Adipocyte (in vitro differentiated cells): ENCODE data around the gene BPIFB4.
A peak's percentile ranks its signal among the peaks of the same experiment; 100 is the strongest.
"Not testable (repeated sequence)": the region's sequence is repeated elsewhere in the genome, so short reads cannot be mapped to it uniquely, and the experiment has no call there.

Source experiments
- DNase-seq: peaks from one replicate; pipeline ENCODE4 v3.0.0-alpha.2; 2015; ENCODE audit warnings: low read depth
- H3K27me3 ChIP-seq: replicated peaks from 2 replicates; pipeline ENCODE4 v1.7.0; 2013; ENCODE audit warnings: mild to moderate bottlenecking, low read length, moderate library complexity; ENCODE audit not compliant: control insufficient read depth, insufficient read depth
- H3K36me3 ChIP-seq: 2 replicates; pipeline ENCODE4 v1.7.0; 2013; ENCODE audit warnings: low read length, mild to moderate bottlenecking, moderate library complexity; ENCODE audit not compliant: control insufficient read depth, insufficient read depth, severe bottlenecking
- H3K4me1 ChIP-seq: 2 replicates; pipeline ENCODE4 v1.7.0; 2013; ENCODE audit warnings: mild to moderate bottlenecking, low read length, moderate library complexity; ENCODE audit not compliant: control insufficient read depth, insufficient read depth
- H3K4me3 ChIP-seq: 2 replicates; pipeline ENCODE4 v1.7.0; 2013; ENCODE audit warnings: mild to moderate bottlenecking, low read length, moderate library complexity
- H3K9ac ChIP-seq: 2 replicates; pipeline ENCODE4 v1.7.0; 2013; ENCODE audit warnings: mild to moderate bottlenecking, low read length, moderate library complexity
- H3K9me3 ChIP-seq: 2 replicates; pipeline ENCODE4 v1.7.0; 2013; ENCODE audit warnings: mild to moderate bottlenecking, low read length, moderate library complexity; ENCODE audit not compliant: control insufficient read depth

Gene BPIFB4

DNA sequence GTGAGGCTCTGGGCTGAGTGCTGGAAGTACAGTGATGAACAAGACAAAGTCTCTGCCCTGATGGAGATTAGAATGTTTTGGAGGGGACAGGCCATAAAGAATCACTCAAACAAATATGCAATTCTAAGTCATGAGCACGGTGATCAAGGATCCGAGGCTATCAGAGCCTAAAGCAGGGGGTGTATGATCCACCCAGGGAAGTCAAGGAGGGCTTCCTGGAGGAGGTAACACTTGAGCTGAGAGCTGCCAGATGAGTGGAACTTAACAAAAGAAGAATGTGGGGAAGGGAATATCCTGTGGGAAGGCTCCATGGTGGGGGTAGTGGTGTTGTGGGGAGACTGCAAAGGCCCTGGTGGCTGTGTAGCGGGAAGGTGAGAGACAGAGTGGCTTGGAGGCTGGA, 12.2 kb downstream of the BPIFB4 start:
- Histone ChIP-seq H3K4me3 (no peak overlapping the region), H3K9me3 (no peaks in the 10 kb centered on the region), H3K9ac (no peak overlapping the region), H3K27me3 (peaks cover 36% of the 10 kb centered on the region), H3K4me1 (peaks cover 6% of the 10 kb centered on the region), H3K36me3 (no peaks in the 10 kb centered on the region)
- no peak for DNase-seq

DNA sequence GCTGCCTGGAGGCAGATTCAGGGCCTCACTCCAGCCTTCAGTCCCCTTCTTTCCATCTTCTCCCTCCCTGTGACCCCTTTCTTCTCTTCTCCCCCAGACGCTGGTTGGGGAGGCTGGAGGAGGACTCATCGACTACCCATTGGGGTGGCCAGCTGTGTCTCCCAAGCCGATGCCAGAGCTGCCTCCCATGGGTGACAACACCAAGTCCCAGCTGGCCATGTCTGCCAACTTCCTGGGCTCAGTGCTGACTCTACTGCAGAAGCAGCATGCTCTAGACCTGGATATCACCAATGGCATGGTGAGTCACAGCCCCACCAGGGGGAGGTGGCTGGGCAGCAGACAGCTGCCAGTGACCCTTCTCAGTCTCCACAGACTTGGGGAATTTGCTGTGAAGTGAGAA, 12.9 kb downstream of the BPIFB4 start:
- Histone ChIP-seq H3K4me3 (no peak overlapping the region), H3K9ac (no peak overlapping the region), H3K27me3 (peaks cover 30% of the 10 kb centered on the region), H3K9me3 (no peaks in the 10 kb centered on the region), H3K4me1 (peaks cover 13% of the 10 kb centered on the region), H3K36me3 (no peaks in the 10 kb centered on the region)
- DNase-seq: no peak

DNA sequence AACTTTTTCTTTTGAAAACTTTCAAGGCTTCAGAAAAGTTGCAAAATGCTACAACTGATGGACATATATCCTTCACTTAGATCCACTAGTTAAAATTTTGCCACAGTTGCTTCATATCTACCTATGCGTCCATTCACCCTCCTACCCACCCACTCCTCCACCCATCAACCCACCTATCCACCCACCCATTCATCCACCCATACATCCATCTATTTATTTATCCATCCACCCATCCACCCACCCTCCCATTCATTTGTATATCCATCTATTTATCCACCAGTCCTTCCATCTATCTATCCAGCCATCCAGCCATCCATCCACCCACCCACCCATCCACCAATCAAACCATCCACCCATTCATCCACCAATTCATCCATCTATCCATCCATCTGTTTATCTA, 13.6 kb downstream of the BPIFB4 start:
- no peaks in the 10 kb centered on the region for H3K9me3 ChIP-seq
- H3K36me3 ChIP-seq: no peaks in the 10 kb centered on the region
- H3K4me3 ChIP-seq: no peak overlapping the region
- H3K4me1 ChIP-seq: peaks cover 15% of the 10 kb centered on the region
- H3K9ac ChIP-seq: no peak overlapping the region
- peaks cover 23% of the 10 kb centered on the region for H3K27me3 ChIP-seq
- DNase-seq: no peak

DNA sequence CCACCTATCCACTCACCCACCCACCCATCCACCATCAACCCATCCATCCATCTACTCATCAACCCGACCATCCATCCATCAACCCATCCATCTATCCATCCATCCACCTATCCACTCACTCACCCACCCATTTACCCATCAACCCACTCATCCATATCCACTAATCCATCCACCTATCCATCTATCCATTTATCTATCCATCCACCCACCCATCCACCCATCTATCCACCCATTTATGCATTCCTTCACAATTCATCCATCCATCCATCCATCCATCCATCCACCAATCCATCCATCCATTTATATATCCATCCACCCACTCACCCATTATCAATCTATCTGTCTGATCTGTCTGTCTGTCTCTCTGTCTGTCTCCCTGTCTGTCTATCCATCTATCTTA, 14.1 kb downstream of the BPIFB4 start:
- no peak for DNase-seq
- H3K36me3 ChIP-seq: no peaks in the 10 kb centered on the region

DNA sequence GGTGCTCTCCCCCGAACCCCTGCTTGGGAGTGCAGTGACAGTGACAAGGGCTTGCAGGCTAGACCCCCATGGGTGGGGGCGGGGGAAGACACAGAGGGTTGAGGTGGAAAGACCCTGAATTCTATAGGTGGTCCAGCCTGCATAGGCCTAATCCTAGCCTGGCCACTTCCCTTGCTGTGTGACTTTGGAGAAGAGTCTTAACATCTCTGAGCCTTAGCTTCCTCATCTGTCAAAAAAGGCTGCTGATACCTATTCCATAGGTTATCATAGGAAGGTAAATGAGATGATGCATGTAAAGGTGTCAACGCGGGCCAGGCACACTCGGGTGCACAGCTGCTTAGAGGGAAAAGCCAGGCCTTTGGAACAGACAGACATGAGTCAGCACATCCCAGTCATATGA, 15.8 kb downstream of the BPIFB4 start:
- Histone ChIP-seq H3K36me3 (no peaks in the 10 kb centered on the region), H3K27me3 (peaks cover 4% of the 10 kb centered on the region), H3K4me1 (peaks cover 15% of the 10 kb centered on the region), H3K9ac (no peak overlapping the region), H3K9me3 (no peaks in the 10 kb centered on the region), H3K4me3 (no peak overlapping the region)
- no peak for DNase-seq

More for the DNA sequence above, 14.1 kb downstream of the BPIFB4 start:
- Histone ChIP-seq H3K4me1 (peaks cover 15% of the 10 kb centered on the region), H3K27me3 (peaks cover 20% of the 10 kb centered on the region), H3K9ac (no peak overlapping the region), H3K9me3 (no peaks in the 10 kb centered on the region), H3K4me3 (no peak overlapping the region)

DNA sequence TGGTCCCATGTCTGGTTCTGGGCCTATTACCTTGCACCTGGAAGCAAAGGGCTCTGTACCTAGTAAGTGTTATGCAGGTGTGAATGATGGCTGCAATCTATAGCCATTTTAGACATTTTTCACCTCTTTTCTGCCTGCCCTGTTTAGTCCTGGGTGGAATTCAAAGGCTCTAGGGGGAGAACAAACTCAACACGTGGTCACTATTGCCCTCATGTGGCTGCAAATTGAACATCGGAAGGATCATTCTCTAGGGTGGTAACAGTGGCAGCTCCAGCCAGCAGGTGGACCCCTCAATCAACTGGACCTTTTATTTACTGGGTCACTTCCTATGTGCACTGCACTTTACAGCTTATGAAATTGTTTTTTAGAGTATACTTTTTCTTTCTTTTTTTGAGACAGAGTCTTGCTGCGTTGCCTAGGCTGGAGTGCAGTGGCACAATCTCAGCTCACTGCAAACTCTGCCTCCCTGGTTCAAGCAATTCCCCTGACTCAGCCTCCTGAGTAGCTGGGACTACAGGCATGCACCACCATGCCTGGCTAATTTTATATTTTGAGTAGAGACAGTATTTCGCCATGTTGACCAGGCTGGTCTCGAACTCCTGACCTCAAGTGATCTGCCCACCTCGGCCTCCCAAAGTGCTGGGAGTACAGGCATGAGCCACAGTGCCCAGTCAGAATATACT, 16.6 kb downstream of the BPIFB4 start:
- peak; percentile 59 for DNase-seq
- H3K4me3 ChIP-seq, H3K36me3 ChIP-seq, H3K9me3 ChIP-seq, H3K9ac ChIP-seq, H3K27me3 ChIP-seq: not testable (repeated sequence)
- H3K4me1 ChIP-seq: peaks cover 15% of the 10 kb centered on the region

DNA sequence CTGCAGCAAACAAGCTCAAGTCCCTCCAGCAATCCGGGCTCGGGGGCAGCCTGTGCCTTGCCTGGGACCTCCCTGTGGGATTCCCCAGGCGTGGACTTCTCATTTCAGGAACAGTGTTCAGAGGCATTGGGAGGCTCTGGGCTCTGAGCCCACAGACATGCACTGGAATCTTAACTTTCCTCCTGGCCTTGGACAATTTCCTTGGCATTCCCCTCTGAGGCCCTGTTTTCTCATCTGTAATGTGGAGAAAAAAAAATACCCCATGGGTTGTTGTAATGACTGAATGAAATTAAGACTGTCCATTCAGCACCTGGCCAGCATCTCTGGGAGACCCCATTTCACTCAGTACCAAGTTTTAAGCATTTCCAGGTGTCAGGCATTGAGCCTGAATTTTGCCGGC, 17.6 kb downstream of the BPIFB4 start:
- H3K9me3 ChIP-seq: no peaks in the 10 kb centered on the region
- H3K36me3 ChIP-seq: no peaks in the 10 kb centered on the region
- peak; percentile 11 for DNase-seq
- peaks cover 15% of the 10 kb centered on the region for H3K4me1 ChIP-seq
- peaks cover 6% of the 10 kb centered on the region for H3K27me3 ChIP-seq
- H3K9ac ChIP-seq: no peak overlapping the region
- H3K4me3 ChIP-seq: no peak overlapping the region

DNA sequence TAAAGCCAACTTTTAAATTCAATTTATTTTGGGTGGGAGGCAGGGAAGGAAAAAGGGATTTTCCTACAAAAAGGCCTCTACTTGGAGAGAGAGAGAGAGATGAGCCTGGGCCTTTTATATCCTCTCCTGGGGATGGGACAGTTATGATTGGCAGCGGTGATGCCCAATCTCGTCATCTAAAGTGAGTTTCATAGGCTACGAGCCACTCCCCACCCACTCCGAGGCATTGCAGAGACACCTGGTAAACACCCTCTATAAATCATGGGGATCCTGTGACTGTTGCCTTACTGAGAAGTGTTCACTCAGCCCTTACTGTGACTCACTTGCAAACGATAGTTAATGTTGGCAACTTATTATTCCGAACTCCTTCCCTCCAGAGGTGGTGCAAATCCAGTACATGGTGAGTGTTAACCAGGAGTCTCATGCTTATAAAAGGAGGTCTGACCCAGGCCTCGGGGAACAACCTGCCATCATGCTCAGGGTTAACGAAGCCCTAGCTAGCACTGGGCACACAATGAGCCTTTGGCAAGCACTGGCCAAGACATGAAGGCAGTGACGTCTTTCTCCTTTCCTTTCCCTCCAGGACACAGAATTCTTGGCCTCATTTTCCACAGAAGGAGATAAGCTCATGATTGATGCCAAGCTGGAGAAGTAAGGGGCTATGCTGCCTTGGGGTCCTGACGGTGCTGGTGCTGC, 20.5 kb downstream of the BPIFB4 start:
- H3K36me3 ChIP-seq: no peaks in the 10 kb centered on the region
- DNase-seq: no peak
- H3K27me3 ChIP-seq: peaks cover 8% of the 10 kb centered on the region
- H3K9ac ChIP-seq: no peak overlapping the region
- H3K4me3 ChIP-seq: no peak overlapping the region
- peaks cover 23% of the 10 kb centered on the region for H3K4me1 ChIP-seq
- no peaks in the 10 kb centered on the region for H3K9me3 ChIP-seq

DNA sequence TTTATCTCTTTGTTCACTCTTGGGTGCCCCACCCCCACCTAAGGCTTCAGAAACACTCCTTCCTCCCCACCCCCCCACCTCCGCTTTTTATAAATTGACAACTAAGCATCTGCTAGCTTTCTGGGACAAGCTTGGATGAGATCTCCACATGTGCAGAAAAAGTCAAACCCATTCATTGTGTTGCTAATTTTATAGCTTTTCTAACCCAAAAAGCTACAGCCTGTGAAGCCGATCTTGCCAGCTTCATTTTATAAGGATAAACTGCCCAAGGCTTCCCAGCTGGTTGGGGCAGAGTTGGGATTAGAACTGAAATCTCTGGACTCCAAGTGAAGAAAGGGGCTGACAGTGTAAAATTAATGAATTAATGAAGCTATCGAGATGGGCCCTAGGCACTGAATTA, 24.1 kb downstream of the BPIFB4 start:
- no peak for DNase-seq
- Histone ChIP-seq H3K9ac (no peak overlapping the region), H3K4me3 (no peak overlapping the region), H3K4me1 (peaks cover 19% of the 10 kb centered on the region), H3K36me3 (no peaks in the 10 kb centered on the region), H3K9me3 (no peaks in the 10 kb centered on the region), H3K27me3 (peaks cover 8% of the 10 kb centered on the region)

DNA sequence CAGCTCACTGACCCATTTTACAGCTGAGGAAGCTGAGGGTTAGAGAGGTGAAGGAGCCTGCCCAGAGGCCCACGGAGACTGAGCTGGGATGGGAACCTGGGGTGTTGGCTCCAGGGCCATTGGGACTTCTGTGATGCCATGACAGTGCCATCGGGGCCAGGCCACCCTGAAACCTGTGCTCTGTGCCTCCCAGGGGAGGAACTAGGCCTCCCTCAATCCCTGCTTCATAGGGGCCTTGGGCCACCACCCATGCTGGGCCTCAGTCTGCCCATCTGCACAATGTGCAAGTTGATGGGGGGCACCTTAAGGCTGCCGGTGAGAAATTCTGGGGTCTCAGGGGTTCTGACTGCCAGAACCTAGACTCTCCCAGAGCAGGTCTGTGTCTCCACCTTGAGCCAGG, 24.9 kb downstream of the BPIFB4 start:
- peaks cover 19% of the 10 kb centered on the region for H3K4me1 ChIP-seq
- peaks cover 8% of the 10 kb centered on the region for H3K27me3 ChIP-seq
- H3K9me3 ChIP-seq: no peaks in the 10 kb centered on the region
- no peaks in the 10 kb centered on the region for H3K36me3 ChIP-seq
- no peak for DNase-seq
- H3K9ac ChIP-seq: peak overlapping the region; percentile 52
- H3K4me3 ChIP-seq: no peak overlapping the region

DNA sequence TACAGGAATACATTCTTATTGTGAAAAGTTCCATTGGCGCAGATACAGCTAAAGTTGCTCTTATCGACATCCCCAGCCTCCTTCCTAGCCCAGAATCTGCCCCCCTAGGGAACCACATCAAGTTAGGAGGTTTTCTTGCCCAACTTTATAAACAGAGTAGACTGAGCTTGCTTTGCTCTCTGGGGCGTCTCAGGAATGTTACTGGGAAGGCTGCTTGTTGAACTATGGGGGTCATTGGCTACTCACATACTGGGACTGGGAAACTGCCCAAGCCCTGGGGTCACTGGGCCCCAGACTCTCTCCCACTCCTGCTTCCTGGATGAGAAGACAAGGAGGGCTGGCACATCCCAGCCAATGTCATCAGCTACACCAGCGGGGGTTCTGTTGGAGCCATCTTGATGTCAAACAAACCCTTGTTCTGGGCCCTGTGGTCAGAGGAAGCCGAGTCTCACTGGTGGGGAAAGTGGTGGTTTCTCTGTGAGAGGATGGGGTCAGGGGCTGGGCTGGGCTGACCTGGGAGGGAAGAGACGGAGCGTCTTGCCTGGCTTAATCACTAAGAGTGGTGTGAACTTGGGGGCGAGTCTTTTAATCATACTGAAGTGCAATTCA, 26.0 kb downstream of the BPIFB4 start:
- Histone ChIP-seq H3K36me3 (no peaks in the 10 kb centered on the region), H3K4me3 (peak overlapping the region; percentile 38), H3K9me3 (no peaks in the 10 kb centered on the region), H3K9ac (no peak overlapping the region), H3K4me1 (peaks cover 19% of the 10 kb centered on the region), H3K27me3 (peaks cover 8% of the 10 kb centered on the region)
- DNase-seq: no peak
